ENCODE results near the gene RASSF3.
"Not testable (repeated sequence)": the region's sequence is repeated elsewhere in the genome, so short reads cannot be mapped to it uniquely, and the experiment has no call there.

DNA sequence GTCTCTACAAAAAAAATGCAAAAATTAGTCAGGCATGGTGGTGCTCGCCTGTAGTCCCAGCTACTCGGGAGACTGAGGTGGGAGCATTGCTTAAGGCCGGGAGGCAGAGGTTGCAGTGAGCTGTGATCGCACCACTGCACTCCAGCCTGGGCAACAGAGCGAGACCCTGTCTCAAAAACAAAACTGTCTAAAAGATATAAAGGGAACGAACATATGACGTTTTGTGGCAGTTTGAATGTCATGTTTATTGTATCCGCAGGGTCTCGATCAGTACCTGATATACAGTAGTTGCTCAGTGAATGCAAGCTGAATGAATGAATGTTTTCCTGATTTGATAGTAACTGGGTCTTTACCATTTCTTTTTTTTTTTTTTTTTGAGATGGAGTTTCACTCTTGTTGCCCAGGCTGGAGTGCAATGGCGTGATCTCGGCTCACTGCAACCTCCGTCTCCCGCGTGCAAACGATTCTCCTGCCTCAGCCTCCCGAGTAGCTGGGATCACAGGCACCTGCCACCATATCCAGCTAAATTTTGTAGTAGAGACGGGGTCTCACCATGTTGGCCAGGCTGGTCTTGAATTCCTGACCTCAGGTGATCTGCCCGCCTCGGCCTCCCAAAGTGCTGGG lies 3.6 kb downstream of the RASSF3 start:
- TF ChIP-seq, protein P1, sequence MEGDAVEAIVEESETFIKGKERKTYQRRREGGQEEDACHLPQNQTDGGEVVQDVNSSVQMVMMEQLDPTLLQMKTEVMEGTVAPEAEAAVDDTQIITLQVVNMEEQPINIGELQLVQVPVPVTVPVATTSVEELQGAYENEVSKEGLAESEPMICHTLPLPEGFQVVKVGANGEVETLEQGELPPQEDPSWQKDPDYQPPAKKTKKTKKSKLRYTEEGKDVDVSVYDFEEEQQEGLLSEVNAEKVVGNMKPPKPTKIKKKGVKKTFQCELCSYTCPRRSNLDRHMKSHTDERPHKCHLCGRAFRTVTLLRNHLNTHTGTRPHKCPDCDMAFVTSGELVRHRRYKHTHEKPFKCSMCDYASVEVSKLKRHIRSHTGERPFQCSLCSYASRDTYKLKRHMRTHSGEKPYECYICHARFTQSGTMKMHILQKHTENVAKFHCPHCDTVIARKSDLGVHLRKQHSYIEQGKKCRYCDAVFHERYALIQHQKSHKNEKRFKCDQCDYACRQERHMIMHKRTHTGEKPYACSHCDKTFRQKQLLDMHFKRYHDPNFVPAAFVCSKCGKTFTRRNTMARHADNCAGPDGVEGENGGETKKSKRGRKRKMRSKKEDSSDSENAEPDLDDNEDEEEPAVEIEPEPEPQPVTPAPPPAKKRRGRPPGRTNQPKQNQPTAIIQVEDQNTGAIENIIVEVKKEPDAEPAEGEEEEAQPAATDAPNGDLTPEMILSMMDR (conservative IDR thresholded peaks at IDR 0.05; ENCODE audit: low read length), result not testable (repeated sequence)
- not testable (repeated sequence) for TF ChIP-seq EZH2phosphoT487 (IDR thresholded peaks at IDR 0.05; ENCODE audit: borderline replicate concordance, low read depth, low read length)

Measured in OCI-LY7 (cell line).